Measurements from ENCODE around the gene MMP25. TPM values are rescaled to one million over a fixed set of nuclear protein-coding genes. Genes with fewer than 3 reads are reported as not detected.

Gene MMP25
- total RNA-seq, 1 experiment from 2014 or later = 0.51 TPM

GRCh38 chr16:3097266-3097665 lies 50.9 kb downstream of the MMP25 start:
- intact Hi-C loops (cut with micrococcal nuclease) = no loop called here
- Histone ChIP-seq H4K20me1 (ENCODE audit: low read length) (no peaks in the 10 kb centered on the region), H3K9me2 (replicated peaks; ENCODE audit: low read length) (no peaks in the 10 kb centered on the region), H3K4me3 (ENCODE audit: low read length) (no peak overlapping the region), H3K9ac (ENCODE audit: low read length) (no peak overlapping the region), H3F3A (ENCODE audit: low read length, unreplicated experiment) (no peaks in the 10 kb centered on the region), H3K4me2 (ENCODE audit: low read length) (no peak overlapping the region), H3K79me2 (ENCODE audit: low read length) (no peaks in the 10 kb centered on the region), H3K27ac (ENCODE audit: low read length) (no peak overlapping the region), H3K9me3 (ENCODE audit: low read length) (no peaks in the 10 kb centered on the region), H3K4me1 (ENCODE audit: insufficient read depth, low read length) (0 out of 2 replicates have a peak, but pooled peaks cover 4% of the 10 kb centered on the region), H3K27me3 (ENCODE audit: low read length) (no peaks in the 10 kb centered on the region), H2AFZ (ENCODE audit: low read length) (no peak overlapping the region), H3K36me3 (ENCODE audit: low read depth, low read length) (no peaks in the 10 kb centered on the region)
- POLR2A ChIA-PET (ENCODE audit: unreplicated experiment) = no interaction called here
- DNase-seq (no peak), ATAC-seq (no peak)
- TF ChIP-seq EZH2 (IDR thresholded peaks at IDR 0.05; ENCODE audit: low read length, unreplicated experiment) (no peak), CTCF (conservative IDR thresholded peaks at IDR 0.05; ENCODE audit: low read depth, low read length) (no peak), EZH2phosphoT487 (IDR thresholded peaks at IDR 0.05; ENCODE audit: borderline replicate concordance, low read length) (no peak)
- BruUV-seq (replicated peaks) = no TSS peak
- CTCF ChIA-PET = no interaction called here

- no peak for DNase-seq
- Histone ChIP-seq H3K9me2 (replicated peaks; ENCODE audit: low read length) (no peaks in the 10 kb centered on the region), H3K27me3 (ENCODE audit: low read length) (no peaks in the 10 kb centered on the region), H3K36me3 (ENCODE audit: low read depth, low read length) (no peaks in the 10 kb centered on the region), H3K9me3 (ENCODE audit: low read length) (no peaks in the 10 kb centered on the region), H2AFZ (ENCODE audit: low read length) (peak within 1 kb of the TSS; percentile 69; the same call in 1 of the 2 replicates), H3K4me2 (ENCODE audit: low read length) (peak within 1 kb of the TSS; percentile 46; the same call in 1 of the 2 replicates), H3K4me3 (ENCODE audit: low read length) (no peak within 1 kb of the TSS; the same call in 1 of the 2 replicates), H3K9ac (ENCODE audit: low read length) (no peak within 1 kb of the TSS), H3K27ac (ENCODE audit: low read length) (no peak within 1 kb of the TSS), H3K4me1 (ENCODE audit: insufficient read depth, low read length) (0 out of 2 replicates have a peak, but pooled peaks cover 4% of the 10 kb centered on the region), H3F3A (ENCODE audit: low read length, unreplicated experiment) (no peaks in the 10 kb centered on the region), H3K79me2 (ENCODE audit: low read length) (no peaks in the 10 kb centered on the region), H4K20me1 (ENCODE audit: low read length) (no peaks in the 10 kb centered on the region)
- intact Hi-C loops (cut with micrococcal nuclease) = no loop called here
- POLR2A ChIA-PET (ENCODE audit: unreplicated experiment) = no interaction called here
- TF ChIP-seq CTCF (conservative IDR thresholded peaks at IDR 0.05; ENCODE audit: low read depth, low read length) (no peak), EZH2 (IDR thresholded peaks at IDR 0.05; ENCODE audit: low read length, unreplicated experiment) (no peak), EZH2phosphoT487 (IDR thresholded peaks at IDR 0.05; ENCODE audit: borderline replicate concordance, low read length) (no peak)
- no TSS peak for BruUV-seq (replicated peaks)
- no peak for ATAC-seq
- CTCF ChIA-PET = interaction anchor here (0.6 kb wide), 1 partner anchor 11 kb away, joined by 13 read pairs; no protein-coding TSS in a partner anchor
These were observed 52.4 kb downstream of the MMP25 start, which contains the start of gene ZSCAN10 for GRCh38 chr16:3098459-3099394. TSS of gene ZSCAN10 (minus strand) at chr16:3099294. CDS start at chr16:3092937, 6,357 bp downstream.

- H2AFZ ChIP-seq (ENCODE audit: low read length) = no peak overlapping the region
- no peak overlapping the region for H3K4me2 ChIP-seq (ENCODE audit: low read length)
- H3K4me3 ChIP-seq (ENCODE audit: low read length) = no peak overlapping the region
- no peak overlapping the region for H3K9ac ChIP-seq (ENCODE audit: low read length)
- no peaks in the 10 kb centered on the region for H3K36me3 ChIP-seq (ENCODE audit: low read depth, low read length)
- CTCF ChIA-PET = no interaction called here
- no peaks in the 10 kb centered on the region for H3K79me2 ChIP-seq (ENCODE audit: low read length)
- H3K9me2 ChIP-seq (replicated peaks; ENCODE audit: low read length) = no peaks in the 10 kb centered on the region
- no peaks in the 10 kb centered on the region for H3K9me3 ChIP-seq (ENCODE audit: low read length)
- POLR2A ChIA-PET (ENCODE audit: unreplicated experiment) = no interaction called here
- H3F3A ChIP-seq (ENCODE audit: low read length, unreplicated experiment) = no peaks in the 10 kb centered on the region
- no peak for ATAC-seq
- H4K20me1 ChIP-seq (ENCODE audit: low read length) = no peaks in the 10 kb centered on the region
- intact Hi-C loops (cut with micrococcal nuclease) = no loop called here
- TF ChIP-seq CTCF (conservative IDR thresholded peaks at IDR 0.05; ENCODE audit: low read depth, low read length) = no peak
- no peak for TF ChIP-seq EZH2phosphoT487 (IDR thresholded peaks at IDR 0.05; ENCODE audit: borderline replicate concordance, low read length)
- TF ChIP-seq EZH2 (IDR thresholded peaks at IDR 0.05; ENCODE audit: low read length, unreplicated experiment) = no peak
- H3K27me3 ChIP-seq (ENCODE audit: low read length) = no peaks in the 10 kb centered on the region
- no peak overlapping the region for H3K27ac ChIP-seq (ENCODE audit: low read length)
- DNase-seq = no peak
- BruUV-seq (replicated peaks) = no TSS peak
- 0 out of 2 replicates have a peak, but pooled peaks cover 4% of the 10 kb centered on the region for H3K4me1 ChIP-seq (ENCODE audit: insufficient read depth, low read length)
These were observed 53.0 kb downstream of the MMP25 start for GRCh38 chr16:3099395-3099731.

All from PC-3 (cell line).